GM21619 (cell line): ENCODE measurements around the gene PTPN20.
"Not testable (repeated sequence)": the region's sequence is repeated elsewhere in the genome, so short reads cannot be mapped to it uniquely, and the experiment has no call there.

Experiments used
- ATAC-seq: cut with Tn5 transposase; IDR thresholded peaks from one replicate; pipeline ENCODE4 v1.9.1; 2021; ENCODE audit not compliant: unreplicated experiment

PTPN20 gene, protein sequence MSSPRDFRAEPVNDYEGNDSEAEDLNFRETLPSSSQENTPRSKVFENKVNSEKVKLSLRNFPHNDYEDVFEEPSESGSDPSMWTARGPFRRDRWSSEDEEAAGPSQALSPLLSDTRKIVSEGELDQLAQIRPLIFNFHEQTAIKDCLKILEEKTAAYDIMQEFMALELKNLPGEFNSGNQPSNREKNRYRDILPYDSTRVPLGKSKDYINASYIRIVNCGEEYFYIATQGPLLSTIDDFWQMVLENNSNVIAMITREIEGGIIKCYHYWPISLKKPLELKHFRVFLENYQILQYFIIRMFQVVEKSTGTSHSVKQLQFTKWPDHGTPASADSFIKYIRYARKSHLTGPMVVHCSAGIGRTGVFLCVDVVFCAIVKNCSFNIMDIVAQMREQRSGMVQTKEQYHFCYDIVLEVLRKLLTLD

DNA sequence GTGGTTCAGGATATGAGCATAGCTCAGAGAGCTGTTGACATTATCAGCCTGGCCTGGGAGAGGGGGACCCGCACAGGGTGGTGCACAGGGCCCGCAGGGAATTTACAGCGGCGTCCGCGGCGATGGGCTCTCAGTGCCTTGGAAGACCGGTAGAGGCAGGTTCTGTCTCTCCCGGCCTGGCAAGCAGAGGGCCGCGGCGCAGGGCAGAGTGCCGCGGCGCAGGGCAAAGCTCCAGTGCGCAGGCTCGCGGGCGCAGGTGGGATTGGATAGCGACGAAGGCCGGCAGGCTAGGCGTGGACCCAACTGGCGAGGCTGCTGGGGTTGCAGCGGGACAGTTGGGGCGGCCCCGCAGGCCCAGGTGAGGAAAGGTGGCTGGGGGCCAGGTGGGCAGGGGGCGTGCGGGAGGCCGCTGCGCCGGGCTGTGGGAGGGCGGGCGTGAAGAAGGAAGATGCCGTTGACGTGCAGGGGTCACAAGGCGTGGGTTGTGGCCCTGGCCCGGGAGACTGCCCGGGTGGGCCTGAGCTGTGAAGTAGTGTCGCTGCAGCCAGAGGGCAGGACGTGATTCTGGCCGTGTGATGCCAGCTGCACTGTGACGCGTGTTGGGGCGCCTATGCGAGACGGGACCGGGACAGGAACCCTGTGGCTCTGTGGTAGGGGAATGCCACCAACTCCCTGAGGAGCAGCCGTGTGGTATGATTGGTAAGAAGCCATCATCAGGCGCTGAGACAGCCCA lies at the start of gene PTPN20:
Gene PTPN20, plus strand, starts transcription at position 285 of the 733 bp plus-strand sequence. CDS start 21,072 bp downstream, outside the sequence.
- ATAC-seq, result not testable (repeated sequence)

DNA sequence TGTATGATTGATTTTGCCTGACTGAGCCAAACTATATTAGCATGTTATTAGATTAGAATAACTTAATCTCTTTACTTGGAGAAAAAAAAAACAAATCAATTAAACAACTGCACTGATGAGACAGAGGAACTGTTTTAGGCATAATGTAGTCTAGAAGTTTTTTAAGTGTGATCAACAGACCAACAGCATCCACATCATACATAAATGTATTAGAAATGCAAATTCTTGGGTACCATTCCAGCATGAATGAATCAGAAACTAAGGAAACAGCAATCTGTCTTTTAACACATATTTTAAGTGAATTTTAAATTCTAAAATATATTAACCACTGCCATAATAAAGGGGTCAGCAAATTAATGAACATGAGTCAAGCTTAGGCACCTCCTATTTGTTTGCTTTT lies 41.5 kb upstream of the PTPN20 start:
- ATAC-seq, result not testable (repeated sequence)

DNA sequence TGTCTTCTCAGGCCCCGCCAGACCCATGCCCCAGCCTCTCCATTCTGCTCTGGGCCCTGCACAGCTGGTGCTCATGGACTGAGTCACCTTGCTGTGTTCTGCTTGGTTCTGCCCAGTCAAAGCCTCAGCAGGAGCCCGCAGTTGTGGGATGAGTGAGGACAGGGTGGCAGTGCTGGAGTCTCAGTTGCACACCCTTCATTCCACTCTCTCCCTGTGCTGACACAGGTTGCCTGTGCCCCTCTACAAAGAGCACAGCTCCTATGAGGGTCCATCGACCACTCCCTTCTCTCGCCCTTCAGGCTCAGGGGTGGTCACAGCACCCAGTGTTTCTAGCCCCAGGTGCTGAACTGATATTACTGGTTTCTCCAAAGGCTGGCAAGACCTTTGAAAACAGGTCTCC lies 39.6 kb upstream of the PTPN20 start:
- not testable (repeated sequence) for ATAC-seq

DNA sequence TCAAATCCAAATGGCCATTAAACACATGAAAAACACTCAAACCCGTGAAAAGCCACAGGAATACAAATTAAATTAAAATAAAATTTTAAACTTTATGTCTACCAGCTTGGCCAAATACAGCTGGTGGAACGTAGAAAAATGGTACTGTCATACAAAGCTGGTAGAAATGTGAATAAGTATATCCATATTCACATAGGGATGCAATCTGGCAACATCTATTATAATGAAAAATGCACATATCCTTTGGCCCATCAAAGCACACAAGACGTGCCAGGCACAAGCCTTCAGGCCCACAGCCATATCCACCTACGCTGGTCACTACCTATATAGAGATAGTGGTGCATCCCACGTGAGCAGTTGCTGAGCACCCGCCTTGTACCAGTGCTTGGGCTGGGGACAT lies 35.9 kb upstream of the PTPN20 start:
- not testable (repeated sequence) for ATAC-seq

DNA sequence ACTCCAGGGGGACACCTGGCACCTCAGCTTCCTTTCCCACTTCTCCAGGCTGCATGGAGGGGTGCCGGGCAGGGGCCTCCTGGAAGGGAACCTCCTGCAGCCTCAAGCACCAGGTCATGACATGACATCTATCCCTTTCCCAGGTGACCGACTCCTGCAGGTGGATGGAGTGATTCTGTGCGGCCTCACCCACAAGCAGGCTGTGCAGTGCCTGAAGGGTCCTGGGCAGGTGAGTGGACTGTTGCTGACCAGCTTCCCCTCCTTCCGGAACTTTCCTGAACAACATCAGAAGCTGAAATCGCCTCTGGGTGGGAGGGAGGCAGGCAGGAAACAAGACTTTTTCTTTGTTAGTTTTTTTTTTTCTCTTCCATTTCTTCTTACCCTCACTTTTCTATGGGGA lies 34.5 kb upstream of the PTPN20 start:
- ATAC-seq, result not testable (repeated sequence)

DNA sequence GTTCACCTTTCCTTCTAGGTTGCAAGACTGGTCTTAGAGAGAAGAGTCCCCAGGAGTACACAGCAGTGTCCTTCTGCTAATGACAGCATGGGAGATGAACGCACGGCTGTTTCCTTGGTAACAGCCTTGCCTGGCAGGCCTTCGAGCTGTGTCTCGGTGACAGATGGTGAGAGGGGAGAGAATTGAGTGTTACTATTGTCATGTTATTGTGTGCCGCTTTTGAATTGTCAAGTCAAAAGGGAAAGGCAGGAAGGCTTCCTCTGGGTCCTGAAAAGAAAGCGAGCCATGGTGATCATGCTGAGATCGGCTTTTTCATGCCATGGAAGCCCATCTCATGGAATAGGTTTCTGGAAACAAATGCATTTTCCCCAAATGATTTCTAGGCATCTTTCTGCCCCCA lies 32.5 kb upstream of the PTPN20 start:
- not testable (repeated sequence) for ATAC-seq

DNA sequence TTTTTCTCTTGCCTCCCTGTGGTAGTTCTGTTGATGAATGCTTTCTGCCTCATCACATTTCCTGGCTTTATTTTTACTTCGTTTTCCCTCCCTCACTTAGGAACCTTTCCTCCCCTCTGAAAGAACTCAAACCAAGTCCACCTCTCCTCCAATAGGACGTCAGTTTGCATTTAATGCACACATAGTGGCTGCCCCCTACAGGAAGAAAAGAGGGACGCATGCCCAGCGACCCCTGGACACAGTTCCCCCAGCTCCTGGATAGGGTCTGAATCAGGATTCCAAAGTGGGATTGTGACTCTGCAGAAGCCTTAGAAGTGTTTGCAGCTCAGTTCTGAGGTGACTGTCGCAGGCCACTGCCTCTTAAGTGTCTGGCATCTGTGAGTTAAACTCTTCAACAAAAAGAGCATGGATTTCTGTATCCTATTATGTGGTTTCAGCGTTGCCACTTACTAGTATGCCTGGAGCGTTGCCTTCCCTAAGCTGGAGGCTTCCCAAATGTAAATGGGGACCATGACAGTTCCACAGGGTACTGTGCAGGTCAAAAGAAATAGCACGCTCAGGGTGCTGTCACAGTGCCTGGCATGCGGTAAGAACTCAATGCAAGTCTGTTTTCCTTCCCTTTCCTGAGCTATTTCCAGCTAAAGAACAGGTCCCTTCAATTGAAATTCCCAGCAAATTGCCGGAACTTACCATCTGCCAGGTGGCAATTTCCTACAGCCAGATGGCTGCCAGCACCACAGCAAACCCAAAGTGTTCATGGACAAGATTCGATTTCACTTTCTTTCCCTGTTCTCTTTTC lies 20.2 kb upstream of the PTPN20 start:
- not testable (repeated sequence) for ATAC-seq

DNA sequence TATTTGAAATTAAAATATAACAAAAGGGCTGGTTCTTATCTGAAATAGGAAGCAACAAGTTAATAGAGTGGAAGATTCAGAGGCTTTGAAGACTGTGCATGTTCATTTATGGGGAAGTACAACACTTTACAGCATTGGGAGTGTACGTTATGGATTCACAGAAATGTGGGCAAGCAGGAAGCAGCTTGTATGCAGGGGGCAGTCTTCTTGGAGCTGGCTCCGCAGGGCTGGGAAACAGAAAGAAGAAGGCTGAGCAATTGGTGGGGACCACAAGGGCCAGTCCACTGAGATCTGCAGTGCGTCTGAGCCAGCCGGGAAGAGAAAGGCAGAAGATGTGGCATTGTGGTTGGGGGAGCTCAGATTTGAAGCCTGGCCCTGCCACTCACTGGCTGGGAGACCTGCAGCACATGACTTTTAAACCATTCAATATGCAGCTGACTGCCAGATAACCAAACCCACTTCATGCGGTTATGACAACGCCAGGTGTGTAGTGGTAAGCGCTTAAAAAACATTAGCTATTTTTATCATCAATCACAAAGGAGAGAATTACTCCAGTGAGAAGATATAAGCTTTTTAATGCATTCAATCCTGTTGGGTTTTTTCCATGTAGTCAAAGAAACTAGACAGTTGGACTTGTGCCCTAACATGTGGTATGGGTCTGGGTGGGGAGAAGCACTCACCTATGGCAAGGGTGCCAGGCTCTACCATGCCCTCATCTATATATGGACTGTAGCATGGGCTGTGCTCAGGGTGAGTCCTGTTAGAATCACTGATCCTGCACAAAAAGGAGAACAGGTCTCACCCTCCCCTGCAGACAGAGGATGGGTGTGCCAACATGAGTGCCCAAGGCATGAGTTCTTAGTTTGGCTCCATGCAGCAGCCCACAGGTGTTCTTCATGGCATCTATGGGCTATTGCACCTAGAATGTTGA lies 14.2 kb upstream of the PTPN20 start:
- not testable (repeated sequence) for ATAC-seq

DNA sequence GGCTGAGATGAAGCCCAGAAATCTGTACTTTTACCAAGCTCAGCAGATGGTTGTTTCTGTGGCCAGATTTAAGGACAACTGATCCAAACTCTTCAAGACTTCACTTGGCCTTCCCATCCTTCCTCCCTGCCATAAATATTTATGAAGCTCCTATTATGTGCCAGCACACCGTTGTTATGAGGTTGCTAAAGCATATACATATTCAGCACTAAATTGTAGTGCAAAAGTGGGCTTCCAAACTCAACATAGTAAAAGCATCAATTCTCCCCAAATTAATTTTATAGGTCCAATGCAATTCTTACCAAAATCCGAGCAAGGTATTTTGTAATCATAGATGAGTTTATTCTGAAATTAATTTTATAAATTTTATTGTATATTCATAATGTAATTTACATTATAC lies 10.0 kb upstream of the PTPN20 start:
- not testable (repeated sequence) for ATAC-seq

DNA sequence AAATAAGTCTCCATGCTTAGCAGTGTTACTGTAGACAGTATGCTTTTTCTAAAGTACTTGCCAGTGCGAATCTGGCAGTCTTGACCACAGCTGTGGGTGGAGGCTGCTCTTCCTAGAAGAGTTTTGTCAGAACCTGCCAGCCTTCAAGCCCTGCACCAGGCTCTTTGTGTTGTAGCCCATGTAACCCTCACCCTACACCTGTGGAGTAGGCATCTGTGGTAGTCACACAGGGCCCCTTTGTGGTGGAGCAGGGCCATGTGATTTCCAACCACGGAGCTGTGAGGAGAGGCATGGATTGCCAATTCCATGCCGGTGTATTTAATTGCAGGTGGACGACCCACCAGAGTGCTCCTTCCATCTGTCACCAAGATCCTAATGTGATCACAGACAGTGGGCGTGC lies 7.4 kb upstream of the PTPN20 start:
- not testable (repeated sequence) for ATAC-seq

DNA sequence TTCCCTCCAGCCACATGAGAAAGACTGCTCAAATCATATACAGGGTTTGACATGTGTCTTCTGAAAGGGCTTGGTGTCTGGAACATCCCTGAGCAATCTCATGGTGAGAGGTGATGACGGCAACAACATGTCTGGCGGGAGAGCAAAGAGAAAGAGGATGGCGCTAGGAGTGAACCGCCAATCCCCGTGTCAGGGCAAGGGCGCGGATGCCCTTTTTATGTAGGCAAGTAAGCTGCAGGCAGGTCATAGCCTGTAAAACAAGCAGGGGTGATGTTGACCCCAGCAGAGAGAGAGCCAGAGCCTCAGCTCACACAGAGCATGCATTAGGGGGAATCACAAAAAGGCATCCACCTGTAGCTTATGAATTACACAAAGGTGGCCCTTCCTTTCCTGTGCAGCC lies 4.9 kb upstream of the PTPN20 start:
- not testable (repeated sequence) for ATAC-seq

DNA sequence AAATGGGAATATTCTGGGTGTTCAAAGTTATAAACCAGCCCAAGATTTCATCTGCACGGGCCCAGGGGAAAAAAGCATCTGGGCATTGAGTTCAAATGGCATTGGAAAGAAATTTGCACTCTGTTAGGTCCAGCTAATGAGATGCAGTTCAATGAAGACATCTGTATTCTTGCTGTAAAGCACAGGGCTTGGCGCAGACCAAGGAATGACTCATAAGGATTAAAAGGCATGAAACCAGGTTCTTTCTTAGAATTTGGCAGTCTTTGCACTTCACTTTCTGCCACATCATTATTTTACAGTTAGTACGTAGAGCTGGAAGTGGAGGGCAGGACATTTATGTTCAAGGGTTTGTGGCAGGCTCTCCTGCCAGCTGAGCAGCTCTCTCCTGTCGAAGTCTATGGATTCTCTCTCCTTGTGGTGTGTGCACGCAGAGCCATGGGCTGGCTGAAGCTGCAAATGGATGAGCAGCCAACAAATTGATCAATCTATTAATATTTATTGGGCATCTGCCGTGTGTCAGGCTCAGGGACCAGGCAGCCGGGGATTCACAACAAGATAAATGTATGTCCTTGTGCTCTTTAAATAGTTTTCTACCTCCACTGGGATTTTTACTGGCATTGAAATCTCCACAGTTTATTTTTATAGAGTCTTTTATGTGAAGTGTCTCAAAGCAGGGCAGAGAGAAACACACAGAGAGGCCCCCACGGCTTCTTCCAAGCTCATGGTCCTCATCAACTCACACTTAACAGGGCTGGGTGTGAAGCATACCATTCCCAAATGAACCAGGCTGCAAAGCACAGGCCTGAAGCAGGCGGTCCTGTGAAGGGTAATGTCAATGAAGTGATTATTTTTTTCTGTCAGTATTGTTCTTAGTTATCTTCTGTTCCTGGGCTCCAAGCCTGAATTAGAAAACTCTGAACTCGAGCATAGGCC lies 3.8 kb upstream of the PTPN20 start:
- not testable (repeated sequence) for ATAC-seq

DNA sequence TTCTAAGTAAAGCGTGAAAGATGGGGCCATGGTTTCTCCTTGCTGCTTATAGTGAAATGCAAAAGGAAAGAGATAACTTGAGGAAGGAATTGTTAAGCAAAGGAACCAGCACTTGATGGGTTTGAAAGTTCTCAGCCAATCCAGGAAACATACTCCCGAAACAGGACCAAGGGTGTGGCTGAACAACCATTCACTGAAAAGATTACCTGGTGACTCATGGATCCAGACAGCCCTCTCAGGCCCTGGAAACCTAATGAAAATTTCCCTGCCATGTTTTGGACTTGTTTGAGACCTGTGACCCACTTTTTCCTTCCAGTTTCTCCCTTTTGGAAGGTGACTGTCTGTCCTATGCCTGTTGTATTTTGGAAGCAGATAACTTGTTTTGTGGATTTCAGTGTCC lies 11.3 kb downstream of the PTPN20 start:
- not testable (repeated sequence) for ATAC-seq

DNA sequence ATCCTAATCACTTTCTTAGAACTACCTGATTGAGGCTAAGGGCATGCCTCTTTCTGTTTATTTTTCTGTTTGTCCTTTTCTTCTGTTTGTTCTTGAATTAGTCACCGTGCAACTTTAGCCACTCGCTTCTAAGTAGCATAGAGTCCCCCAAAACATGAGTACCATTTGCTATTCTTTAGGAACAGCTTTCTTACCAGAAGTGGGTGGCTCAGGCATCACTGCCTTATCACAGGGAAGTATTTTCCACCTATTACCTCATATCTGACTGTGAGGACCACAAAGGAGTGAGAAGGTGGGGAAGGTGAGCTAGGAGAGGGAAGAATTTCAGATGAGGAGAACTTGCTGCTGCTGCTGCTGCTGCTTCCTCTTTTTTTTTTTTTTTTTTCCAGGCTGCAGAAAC lies 13.9 kb downstream of the PTPN20 start:
- not testable (repeated sequence) for ATAC-seq

DNA sequence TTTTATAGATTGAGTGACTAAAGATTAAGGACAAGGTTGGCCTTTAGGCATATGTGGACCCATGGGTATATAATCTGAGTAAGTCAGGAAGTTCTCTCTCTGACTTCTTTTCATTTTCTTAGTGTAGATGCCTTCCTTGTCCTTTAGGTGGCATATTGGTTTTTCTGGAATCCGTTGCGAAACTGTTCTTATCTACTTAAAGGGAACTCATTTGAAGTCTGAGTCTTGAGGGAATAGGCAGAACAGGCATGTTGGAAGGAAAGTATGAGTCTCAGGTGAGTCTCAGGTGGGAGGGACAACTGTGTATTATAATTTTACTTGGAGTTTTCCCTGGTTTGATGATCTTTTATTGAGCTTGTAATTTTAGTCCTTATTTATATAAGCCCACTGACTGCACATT lies 14.6 kb downstream of the PTPN20 start:
- ATAC-seq, result not testable (repeated sequence)

DNA sequence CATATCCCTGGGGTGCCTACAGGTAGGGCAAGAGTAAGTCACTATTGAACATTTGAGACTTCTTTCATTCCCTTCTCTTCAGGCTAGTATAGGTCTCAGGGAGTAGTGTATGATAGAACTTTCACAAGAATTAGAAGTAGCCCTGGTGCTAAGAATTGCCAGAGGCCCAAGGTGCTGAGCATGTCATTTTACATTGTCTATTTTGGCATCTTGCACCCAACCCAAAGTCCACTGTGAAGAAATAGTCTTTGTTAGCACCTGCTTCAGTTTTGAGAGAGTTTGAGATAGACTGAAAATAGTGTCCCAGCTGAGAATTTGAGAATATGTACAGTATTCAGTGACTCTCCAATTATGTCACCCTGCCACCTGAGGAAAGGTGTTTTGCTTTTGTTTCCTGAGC lies 17.6 kb downstream of the PTPN20 start:
- ATAC-seq, result not testable (repeated sequence)

DNA sequence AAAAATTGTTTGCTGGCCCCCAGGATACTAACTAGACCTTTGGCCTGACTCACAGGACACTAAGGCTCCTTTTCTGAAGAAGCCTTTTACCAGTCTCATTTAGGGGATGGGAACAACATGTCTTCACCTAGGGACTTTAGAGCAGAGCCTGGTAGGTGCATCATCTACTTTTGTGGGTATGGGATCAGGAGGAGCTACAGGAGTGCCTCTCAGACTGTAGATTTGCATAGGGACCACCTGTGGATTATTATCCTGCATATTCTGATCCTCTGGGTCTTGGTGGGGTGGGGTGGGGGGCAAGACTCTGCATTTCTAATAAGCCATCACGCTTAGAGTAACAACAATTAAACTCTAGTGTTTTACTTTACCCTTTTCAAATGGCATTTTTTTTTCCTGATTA lies 21.2 kb downstream of the PTPN20 start:
- not testable (repeated sequence) for ATAC-seq

DNA sequence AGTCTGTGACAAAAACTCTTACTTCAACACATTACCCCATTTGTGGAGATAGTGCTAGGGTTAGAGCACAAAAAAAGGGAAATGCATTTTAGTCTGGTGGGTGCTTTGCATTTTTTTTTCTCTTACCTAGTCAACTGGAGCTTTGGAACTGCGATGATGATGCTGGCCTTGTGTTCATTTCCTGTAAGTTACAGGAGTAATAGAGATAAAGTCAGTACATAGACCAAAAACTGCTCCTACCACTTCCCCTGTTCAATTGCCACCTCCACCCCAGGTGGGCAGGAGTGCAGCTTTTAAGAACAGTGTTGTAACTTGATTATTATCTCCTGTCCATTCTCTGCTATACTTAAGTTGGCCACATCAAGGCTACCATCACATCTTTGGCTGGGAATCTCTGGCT lies 29.9 kb downstream of the PTPN20 start:
- ATAC-seq, result not testable (repeated sequence)
